AML-193 (cell line): ENCODE measurements around the gene MARVELD1.
A peak's percentile ranks its signal among the peaks of the same experiment; 100 is the strongest.
"Not testable (repeated sequence)": the region's sequence is repeated elsewhere in the genome, so short reads cannot be mapped to it uniquely, and the experiment has no call there.

Experiments used
- DNase-seq, 2 experiments: peaks; one replicate each; lab custom pipeline; 2025; lab: John Stamatoyannopoulos, UW

Gene MARVELD1

DNA sequence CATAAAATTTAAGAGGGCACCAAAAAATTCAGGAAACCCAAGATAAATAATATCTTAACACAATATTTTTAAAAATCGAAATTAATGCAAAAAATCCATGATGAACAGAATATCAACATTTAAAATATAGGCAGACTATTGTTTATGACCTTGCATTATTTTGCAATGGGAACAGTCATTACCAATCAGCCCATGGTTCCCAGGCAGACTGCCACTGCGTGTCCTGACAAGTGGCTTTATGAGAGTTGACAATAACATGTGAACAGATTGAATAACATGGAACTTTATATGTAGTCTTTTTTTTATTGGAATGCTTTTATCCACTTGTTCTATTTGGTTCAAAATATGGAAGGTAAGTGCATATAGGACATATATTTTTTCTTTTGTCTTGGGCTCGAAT lies 23.4 kb upstream of the MARVELD1 start:
- no peak for DNase-seq

DNA sequence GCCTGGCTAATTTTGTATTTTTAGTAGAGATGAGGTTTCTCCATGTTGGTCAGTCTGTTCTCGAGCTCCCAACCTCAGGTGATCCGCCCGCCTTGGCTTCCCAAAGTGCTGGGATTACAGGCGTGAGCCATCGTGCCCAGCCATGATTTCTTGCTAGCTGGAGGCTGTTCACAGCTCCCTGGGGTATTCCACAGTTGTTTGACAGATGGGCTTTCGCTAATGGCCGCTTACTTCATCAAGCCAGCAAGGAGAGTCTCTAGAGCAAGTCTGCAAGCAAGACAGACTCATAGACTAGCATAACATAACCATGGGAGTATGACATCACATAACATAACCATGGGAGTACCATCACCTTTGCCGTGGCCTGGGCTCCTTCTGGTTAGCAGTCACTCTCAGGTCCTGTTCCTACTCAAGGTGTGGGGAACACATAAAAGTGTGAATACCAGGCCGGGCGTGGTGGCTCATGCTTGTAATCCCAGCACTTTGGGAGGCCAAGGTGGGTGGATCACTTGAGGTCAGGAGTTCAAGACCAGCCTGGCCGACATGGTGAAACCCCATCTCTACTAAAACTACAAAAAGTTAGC lies 15.4 kb upstream of the MARVELD1 start:
- not testable (repeated sequence) for DNase-seq

DNA sequence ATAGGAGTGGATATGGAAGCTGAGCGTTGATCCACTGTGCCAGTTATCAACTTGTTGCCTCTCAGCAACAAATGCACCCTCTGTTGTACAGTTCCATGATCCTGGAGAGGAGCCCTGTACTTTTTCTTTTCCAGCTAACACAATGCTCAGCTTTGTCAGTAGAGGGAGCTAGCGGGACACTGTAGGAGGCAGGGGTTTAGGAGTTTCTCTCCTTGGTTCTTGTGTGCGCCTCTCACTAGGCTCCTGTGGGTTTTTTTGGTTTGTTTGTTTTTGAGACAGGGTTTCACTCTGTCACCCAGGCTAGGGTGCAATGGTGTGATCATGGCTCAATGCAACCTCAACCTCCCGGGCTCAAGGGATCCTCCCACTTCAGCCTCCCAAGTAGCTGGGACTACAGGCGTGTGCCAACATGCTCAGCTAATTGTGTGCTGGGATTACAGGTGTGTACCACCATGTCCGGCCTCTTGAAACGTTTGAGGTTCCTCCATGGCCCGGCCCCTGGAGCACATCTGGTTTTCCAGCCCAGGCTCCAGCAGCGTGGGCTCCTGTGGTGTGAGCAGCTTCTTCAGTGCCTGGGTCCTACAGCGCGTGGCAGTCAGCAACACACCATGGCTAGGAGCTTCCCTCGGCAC lies 12.0 kb upstream of the MARVELD1 start:
- peak; percentile 77 to 78 for DNase-seq

DNA sequence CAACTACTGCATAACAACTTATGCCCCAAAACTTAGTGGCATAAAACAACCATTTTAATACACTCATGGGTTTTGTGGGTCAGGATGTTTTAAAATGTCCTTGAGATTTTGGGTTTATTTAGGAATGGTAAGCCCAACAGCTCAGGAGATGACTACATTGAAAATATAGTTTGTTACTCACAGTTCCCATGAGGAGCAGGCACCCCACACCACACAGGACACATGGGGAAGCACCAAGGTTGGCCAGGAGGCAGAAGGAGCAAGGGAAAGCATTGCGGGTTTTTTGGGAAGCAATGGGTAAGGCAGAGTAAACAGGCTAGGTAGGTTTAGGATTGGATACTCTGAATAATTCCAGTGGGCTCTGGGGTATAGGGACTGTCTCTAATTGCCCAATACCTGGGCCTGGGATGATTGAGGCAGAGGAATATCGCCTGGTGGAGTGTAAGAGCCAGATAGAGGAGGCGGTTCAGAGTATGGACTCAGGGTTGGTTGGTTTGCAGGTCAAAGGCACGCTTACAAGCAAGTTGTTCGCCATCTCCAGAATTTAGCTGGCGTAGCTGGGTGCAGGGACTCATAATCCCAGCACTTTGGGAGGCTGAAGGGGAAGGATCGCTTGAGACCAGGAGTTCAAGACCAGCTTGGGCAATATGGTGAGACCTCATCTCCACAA lies 10.0 kb upstream of the MARVELD1 start:
- DNase-seq: no peak

DNA sequence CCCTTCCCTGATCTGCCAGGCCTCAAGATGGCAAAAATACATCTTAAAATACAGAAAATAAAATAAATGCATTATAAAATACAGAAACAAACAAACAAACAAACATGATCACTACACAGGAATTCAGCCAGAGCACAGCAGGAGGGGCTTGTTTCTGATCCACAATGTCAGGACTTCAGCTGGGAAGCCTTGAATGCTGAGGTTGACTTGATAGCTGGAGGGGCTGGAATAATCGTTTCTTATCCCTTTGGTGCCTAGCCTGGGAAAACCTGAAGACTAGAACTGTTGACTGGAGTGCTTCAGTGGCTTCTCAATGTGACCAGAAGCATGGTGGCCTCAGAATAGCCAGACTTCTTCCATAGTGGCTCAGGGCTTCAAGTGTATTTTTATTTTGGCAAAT lies 9.2 kb upstream of the MARVELD1 start:
- DNase-seq: no peak

DNA sequence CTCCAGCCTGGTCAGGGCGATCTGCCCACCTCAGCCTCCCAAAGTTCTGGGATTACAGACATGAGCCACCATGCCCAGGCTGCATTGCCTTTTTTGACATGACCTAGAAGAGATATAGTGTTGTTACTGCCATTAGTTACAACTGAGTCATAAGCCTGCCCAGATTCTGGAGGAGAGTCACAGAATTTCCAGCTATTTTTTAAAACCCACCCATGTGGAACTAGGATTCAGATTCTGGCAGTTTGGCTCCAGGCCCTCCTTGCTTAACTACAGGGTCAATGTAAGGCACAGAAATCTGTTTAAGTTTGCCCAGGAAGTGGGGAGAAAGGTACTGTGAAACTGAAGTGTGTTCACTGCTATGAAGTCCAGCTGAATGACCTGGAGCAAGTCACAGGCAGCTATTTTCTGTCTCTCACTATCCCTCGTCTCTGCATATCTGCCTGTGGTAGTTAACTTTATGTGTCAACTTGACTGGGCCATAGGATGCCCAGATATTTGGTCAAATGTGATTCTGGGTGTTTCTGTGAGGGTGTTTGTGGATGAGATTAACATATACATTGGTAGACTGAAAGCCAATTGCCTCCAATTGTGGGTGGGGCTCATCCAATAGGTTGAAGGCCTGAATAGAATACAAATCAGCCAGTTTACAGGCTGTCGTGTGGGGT lies 8.4 kb upstream of the MARVELD1 start:
- DNase-seq: no peak

DNA sequence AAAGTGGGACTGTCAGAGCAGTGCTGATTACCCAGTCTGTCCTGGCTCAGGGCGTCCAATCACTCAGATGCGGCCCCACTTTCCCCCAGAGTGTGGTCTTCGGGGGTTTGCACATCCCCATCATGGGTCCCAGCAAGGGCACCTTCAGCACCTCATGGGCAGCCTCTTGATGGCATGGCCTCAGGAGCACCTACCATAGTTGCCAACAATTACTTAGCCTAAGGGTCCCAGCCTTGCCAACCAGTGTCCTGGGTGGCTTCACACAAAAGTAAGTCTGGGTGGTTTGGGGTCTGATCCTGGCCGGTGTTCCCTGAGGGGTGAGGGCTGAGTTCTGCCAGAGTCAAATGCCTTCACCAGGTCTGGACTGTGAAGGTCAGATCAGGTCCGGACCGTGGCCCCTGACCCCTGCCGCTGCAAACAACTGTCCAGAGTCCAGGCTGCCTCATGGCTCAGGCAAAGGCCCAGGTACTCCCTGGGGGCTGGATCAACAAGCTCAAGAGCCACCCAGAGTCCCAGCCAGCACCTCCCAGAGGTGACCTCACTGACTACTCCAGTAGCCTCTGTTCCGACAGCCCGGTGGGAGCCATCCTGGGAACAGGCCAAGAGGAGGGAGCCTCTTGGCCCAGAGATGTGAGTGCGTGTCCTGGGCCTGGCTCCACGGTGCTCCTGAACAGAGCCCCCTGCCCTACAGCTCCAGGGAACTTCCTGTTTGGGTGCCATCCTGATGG lies 6.2 kb upstream of the MARVELD1 start:
- DNase-seq: no peak

DNA sequence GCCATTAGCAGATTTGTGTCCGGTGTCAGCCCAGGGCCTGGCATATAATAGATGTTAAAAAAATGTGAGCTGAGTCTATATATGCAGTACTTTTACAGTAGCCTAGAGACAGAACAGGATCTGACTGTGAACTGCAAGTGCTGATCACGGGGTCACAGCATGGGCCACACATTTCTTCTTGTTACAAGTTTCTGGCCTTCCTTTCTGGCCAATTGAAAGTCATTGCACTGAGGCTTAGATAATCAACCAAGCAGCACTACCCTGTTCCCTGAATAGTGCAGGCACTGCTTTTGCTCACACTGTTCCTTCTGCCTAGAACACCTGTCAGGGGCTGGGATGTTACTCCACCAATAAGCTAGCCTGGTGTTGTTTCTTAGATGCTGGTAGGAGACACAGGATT lies 5.4 kb upstream of the MARVELD1 start:
- DNase-seq: no peak

DNA sequence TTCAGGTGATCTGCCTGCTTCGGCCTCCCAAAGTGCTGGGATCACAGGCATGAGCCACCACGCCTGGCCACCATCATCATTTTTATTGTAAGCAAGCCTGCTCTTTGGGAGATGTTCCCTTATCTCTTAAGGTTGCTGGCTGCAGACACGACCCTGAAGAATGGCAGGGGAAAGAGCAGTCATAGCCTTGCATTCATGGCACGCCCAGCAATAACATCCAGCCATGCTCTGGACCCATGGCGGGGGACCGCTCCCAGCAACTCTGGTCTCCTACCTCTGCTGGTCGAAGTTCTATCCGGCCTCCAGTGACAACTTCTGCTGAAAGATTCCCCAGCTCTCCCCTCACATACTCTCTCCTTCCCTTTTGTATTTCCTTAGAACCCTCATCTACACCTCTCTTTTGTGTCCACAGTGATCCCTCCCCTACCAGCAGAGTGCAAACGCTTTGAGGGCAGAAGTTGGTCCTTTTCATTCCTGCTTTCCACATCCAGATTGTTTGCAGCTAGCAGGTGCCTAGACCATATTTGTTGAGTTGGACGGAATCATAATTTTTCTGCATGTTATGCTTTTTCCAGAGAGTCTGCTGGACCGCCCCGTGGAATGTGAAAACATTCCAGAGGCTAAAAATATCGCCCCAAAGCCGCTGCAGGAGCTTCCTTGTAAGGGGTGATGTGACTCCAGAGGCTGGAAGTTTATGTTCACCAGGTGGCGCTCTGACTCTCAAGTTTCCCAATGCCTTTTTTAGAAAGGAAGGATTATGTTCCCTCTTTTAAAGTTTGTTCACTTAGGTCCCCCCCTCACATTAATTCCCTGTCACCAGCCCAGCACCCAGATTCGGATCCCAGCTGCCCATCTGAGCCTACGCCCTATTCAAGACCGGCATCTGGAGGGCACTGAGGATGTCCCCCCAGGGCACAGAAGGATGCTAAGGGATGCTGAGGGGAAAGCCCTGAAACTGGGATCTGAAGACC lies 4.3 kb upstream of the MARVELD1 start:
- DNase-seq: peak; percentile 60 to 70

DNA sequence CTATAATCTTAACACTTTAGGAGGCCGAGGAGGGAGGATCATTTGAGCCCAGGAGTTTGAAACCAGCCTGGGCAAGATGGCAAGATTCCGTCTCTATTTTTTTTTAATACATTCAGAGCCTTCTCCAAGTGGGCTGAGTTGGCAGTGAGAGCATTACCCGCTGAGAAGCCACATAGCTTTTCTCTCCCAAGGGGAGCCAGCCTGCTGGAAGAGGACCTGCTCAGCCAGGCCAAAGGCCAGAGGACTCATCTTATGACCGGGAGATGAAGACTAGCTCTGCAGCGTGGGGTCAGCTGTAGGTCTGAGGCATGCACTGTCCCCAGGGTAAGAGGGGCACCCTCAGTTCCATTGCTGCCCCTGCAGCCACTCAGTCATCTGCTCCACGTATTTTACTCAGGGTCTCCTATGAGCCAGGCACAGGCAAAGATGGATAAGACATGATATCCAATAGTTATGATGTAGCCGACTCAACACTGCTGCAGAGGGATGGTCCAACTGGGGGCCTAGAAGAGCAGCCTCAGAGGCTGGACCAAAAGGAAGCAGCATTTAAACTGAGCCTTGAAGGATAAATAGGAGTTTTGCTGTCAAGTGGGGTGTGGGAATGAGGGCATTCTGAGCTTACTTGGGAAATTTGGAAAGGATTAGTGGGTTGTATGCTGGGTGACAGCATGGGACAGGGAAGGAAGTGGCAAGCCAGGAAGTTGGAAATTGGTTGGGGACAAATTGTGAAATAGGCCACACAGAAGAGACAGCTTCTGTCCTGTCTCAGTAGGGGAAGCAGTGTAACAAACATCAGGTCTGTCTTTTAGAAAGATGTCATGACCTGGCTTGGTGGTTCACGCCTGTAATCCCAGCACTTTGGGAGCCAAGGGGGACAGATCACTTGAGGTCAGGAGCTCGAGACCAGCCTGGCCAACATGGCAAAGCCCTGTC lies 1.6 kb upstream of the MARVELD1 start:
- DNase-seq: peak; percentile 14

DNA sequence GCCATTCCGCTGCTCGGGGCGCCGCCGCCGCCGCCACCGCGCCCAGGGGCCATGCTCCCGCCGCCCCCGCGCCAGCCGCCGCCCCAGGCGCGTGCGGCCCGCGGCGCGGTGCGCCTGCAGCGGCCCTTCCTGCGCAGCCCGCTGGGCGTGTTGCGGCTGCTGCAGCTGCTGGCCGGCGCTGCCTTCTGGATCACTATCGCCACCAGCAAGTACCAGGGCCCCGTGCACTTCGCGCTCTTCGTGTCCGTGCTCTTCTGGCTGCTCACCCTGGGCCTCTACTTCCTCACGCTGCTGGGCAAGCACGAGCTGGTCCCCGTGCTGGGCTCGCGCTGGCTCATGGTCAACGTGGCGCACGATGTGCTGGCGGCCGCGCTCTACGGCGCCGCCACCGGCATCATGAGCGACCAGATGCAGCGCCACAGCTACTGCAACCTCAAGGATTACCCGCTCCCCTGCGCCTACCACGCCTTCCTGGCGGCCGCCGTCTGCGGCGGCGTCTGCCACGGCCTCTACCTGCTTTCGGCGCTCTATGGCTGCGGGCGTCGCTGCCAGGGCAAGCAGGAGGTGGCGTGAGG lies 383 bp downstream of the MARVELD1 start:
- peak in 1 of 2 experiments; percentile 50 for DNase-seq

DNA sequence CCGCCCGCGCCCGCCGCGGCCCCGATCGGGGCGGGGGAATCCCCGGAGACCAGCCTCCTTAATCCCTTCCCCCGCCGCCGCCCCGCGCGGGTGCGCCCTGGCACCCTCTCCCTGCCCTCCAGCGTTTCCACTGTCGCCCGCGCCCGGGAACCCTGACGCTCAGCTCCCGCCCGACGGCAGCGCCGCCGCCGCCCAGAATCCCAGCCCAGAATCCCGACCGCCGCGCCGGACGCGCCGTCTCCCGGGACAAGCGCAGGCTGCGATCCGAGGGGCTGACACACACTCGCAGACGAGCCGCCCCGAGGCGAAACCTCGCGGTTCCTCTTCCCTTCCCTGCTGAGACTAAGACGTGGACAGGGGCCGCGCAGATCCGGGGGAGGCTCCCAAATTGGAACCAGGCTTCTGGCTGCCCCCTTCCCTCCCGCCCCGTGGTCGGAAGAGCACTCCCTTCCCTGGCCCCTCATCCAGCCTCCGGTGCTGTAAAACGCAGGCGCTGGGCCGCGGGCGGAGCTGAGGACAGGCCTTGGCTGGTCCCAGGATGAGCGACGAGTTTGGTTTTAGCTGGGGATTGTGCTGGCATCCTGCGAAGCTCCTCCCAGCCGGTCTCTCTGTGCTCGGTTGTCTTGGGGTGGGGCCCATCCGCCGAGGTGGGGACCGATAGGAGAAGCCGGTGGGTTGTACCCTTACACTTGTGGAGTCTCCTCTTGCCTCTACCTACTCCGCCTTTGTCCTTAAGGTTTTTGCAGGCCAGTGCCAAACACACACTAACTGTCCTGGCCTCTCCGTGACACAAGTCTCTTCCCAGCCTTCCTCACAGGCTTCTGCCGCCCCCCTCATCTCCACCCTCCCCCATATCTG lies 1.1 kb downstream of the MARVELD1 start:
- DNase-seq: peak; percentile 50 to 59

DNA sequence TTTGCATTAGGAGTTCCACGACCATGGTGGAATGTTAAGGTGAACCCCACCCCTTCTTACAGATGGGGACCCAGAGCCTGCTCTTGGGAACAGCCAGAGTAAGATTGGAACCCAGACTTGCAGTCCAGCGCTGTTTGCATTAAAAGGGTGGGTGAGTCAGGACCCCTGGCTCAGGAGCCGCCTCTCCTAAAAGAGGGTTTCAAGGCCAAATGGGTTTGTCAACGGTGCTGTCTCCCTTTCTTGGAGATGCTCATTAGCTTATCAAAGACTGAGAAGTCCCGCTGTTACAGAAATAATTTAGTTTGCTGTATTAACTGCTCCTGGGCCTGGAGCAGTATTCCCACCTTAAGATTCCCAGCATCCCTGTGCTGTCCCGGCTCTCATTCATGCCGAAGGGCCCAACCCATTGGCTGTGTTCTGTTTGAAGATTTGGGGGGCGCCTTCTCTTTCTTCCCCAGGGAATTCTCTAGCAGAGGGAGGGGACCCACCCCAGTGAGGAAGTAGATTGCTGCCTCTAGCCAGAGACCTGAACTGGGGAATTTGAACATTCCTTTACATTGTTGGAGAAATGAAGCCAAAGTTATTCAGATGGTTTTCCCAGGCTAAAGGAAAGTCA lies 1.8 kb downstream of the MARVELD1 start:
- no peak for DNase-seq

DNA sequence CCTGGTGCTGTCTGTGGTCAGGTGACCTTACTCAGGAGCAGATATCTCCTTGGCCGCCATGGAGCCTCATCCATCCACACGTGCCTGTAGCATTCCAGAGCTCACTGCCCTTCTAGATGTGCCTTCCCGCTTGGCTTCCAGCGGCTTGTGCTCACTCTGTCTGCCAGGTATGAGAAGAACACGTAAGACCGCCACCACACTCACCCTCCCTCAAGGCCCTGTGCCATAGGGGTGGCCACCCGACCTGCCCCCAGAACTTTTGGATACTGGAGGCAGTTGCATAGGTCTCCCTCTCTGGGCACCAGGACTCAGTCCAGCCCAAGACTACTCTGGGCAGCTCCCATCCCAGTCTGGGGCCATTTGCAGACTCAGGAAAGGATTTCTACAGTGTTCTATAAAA lies 4.1 kb downstream of the MARVELD1 start:
- no peak for DNase-seq

DNA sequence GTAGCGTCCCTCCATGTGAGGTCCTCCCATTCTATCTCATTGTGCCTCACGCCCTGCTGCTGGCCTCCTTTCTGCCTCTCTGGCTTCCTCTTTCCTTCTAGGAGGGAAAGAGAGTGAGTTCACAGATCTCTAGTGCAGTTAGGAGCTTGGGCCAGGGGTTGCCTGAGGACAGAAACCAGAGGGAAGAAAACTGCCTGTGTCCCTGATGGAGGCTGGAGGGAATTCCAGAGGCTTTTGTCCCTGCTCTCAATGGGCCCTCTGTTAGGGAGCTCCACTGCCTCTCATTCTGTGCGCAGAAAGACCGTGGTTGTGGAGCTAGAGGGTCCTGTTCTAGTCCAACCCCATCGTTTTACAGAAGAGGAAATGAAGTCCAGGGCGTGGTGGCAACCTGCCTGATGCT lies 4.6 kb downstream of the MARVELD1 start:
- peak; percentile 55 to 61 for DNase-seq

DNA sequence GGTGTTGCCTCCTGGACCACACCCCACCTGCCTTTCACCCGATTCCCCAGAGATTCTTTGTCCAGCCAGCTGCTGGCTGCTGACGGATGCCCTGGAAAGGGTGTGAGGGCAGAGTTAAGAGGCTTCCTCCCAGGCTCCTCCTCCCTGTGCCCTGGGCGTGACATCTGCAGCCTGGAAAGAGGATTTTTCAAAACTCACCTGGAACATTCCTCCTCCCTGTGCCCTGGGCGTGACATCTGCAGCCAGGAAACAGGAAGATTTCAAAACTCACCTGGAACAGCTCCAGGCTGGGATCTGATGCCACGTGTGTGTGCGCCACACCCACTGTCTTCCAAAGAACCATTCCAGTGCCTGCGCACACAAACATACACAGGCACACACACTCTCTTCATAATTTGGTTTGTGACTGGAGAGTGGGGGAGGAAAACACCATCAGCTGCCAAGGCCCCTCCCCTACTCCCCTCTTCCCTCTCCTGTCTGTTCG lies 5.2 kb downstream of the MARVELD1 start:
- no peak for DNase-seq

DNA sequence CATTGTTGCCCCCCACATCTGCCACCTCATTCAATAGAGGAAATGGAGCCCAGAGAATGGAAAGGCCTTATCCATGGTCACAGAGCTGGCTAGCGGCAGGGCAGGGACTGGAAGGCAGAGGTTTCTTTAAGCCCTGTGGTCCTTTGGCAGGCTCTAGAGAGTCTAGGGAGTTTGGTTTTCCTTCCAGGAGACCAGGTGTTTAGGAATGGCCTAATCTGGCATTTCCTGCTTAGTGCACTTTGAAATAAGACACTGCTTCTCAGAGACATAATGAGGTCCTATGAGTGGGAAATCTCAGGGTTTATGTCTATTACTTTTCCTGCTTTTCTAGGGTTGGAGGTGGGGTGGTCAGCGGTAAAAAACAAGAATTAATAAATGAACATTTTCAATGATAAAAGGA lies 6.1 kb downstream of the MARVELD1 start:
- DNase-seq: no peak
